K562 treated with DMSO at 1 percent for 24 hours (cell line): ENCODE results near the gene HDGF. TPM values are rescaled to one million over a fixed set of nuclear protein-coding genes. Genes with fewer than 3 reads are reported as not detected.

Experiments
- total RNA-seq: library from RNA; unstranded; fragments of 300-600 nt; gene quantifications from 2 replicates; pipeline ENCODE4 v1.2.3, GENCODE V29; 2022; ENCODE audit warnings: low read depth; ENCODE audit not compliant: insufficient read depth

The HDGF gene
- total RNA-seq, result 155 and 157 TPM in 2 replicates

DNA sequence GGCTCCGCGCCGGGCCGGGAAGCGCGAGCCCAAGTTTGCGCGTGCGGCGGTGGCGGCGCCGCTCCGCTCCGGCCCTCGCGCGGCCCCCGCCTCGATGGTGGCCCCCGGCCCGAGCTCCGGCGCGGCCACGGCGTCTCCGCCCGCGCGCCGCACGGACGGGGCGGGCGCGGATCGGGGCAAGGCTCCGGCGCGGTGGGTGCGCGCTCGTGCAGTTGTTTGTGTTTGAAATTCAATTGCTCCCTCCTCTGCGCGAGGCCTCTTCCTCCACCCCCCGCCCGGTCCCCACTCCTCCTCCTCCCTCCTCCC is at the start of gene HDGF:
Gene HDGF (minus strand): TSS at position 225 of the 306 bp plus-strand sequence. CDS start 246 bp downstream, outside the sequence.

DNA sequence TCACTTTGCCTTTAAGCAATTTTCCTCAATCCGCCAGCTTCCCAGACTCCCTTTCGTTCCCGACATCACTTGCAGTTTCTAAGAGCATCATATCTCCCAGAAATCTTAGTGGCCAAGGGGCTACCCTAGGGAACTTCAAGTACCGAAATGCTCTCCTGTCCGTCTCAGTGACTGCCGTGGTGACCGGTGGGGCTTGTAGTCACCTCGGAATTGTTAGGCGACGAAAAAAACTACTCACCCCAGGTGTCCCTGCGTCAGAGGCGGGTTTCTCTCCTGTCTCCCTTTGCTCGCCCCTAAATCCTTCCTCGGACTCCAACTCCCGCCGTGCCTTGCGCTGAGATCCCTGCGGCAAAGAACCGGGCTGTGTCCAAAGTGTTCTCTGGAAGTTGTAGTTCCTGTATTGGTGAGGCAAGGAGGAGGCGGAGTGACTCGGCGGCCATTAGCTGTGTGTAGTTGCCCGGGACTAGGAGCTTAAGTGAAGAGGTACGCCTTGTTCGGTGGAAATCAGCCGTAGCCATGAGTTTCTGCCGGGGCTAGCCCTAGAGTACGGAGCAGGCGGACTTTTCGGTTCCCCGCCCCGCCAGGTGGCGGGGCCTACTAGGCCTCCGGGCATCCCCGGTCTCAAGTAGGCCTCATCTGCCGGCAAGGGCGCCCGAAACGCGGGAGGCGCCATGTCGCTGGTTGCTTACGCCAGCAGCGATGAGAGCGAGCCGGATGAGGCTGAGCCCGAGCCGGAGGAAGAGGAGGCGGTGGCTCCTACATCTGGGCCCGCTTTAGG is 15.8 kb upstream of the HDGF start, which contains the start of gene PRCC:
Gene PRCC (plus strand): TSS at position 435 of the 778 bp plus-strand sequence. CDS start 237 bp downstream, at position 672.

DNA sequence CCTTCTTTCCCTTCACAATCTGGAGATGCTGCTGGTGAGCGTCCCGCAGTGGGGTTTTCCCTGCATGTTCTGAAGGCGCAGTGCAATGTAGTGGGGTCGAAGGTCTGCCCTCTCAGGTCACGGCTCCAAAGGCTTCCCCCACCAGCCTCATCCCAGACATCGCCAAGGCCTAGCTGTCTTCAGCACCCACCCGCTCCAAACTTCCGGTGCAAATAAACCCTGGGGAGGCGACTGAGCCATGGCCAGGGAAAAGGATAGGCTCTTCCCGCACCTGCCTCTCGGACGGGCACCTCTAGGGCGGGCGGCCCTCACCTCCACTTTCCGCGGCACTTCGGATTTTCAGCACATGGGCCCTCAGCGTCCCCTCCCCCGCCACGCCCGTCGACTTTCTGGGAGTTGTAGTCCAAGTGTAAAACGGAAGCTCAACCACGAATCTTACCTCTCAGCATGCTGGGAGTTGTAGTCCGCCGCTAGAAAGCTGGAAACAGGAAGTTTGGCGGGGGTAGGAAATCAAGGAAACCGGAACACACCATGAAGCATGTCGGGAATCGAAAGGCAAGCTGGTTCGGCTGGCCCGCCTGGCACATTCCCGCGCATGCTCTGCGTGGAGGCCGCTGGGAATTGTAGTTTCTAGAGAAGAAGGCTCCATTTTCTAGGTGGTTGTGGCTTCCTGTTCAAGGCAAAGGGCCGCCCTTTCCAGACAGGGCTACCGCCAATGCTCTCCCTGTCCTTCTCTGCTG is 10.6 kb downstream of the HDGF start, which contains the start of gene MRPL24:
Gene MRPL24 (minus strand): TSS at position 348 of the 740 bp plus-strand sequence. CDS start 2,384 bp downstream, outside the sequence.

DNA sequence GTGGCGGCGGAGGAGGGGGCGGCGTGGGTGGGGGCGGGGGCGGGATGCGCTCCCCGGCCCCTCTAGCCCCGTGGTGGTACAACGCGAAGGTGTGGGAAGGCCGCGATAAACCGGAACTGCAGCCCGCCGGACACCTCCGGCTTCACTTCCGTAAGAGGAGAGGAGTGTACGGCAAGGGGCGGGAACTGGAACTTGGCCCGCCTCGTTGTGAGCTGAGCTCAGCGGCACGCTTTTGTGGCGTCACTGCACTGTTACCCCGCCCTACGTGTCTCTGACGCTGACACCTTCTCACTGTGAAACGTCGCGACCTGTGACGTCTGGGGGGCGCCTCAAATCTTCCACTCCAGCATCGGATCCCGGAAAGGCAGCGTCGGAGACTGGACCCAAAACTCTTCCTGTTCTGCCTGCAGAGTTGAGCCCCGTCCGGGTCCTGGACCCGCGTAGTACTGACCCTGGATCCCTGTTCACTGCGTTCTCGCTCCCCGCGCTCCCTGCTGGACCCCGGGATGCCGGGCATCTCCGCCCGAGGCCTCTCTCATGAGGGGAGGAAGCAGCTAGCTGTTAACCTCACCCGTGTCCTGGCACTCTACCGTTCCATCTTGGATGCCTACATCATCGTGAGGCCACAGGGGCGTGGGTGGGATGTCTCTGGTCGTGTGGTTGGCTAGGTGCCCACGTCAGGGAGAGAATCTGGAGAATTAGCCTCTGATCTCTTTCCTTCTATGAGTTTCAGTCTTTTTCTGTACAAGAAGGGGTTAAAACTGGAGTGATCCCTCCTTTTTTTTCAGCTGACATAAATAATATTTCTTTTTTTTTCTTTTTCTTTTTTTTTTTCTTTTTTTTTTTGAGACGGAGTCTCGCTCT is 22.6 kb downstream of the HDGF start, which contains the start of gene ISG20L2:
Gene ISG20L2 (minus strand): TSS at position 168 of the 864 bp plus-strand sequence. CDS start 1,114 bp downstream, outside the sequence.

DNA sequence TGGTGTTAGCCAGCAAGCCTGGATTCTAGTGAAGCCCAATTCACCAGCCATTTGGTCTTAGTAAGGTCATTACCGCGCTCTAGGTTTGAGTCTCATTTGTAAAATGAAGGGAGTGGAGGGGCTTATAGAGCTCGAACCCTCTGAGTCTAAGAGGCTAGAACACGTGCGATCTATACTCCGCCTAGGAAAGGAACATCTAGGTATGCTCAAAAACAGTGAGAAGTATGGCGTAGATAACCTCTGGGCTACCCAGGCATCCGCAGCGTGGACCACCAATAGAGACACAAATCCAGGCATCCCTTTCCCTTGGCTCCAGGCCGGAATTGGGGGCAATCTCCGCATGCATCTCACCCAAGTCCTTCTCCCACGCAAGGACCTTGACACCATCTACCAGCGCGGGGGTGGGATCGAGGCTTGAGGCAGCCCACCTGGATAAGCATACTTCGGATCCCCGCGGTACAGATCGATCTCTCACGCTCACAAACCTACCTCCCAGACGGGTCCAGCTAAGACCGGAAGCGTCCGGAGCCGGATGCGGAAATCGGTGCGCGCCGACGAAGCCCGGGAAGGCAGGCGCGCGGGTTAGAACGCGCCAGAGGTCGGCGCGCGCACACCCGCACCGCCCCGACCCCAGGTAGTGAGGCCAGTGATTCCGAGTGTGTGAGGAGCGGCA is 23.4 kb downstream of the HDGF start, which contains the start of gene METTL25B:
Gene METTL25B (plus strand): TSS at position 544 of the 673 bp plus-strand sequence. CDS start 636 bp downstream, outside the sequence.

DNA sequence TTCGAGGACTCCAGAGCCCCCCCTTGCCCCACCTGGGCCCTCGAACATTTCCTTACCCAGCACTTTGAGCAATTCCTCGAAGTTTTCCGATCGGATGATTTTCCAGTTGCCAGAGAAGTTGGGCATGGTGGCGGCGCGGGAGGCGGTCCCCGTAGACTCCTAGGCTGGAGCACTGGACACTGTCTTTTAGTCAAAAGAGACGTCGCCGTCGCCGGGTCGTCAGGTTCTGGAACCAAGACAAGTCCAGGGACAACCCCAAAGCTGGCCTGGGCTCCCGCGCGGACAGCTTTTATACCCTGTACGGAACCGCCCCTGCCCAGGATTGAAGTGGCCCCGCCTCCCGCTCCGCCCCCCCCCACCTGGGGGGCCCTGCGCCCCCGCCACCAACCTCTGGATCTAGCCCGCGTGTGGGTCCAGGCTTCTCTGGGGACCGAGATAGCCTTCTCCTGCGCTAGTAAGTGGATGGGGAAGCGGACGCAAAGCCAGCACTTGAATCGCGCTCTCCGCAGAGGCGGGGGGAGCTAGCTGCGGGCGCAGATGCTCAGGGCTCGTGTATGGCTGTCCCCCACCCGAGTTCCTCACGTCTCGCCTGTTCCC is 46.1 kb downstream of the HDGF start, which contains the start of gene CRABP2:
Gene CRABP2 (minus strand): TSS at position 263 of the 597 bp plus-strand sequence. CDS start 137 bp downstream, at position 126.

Other genes starting within 250 kb of the HDGF start
- gene IQGAP3, start 179.1 kb downstream of the HDGF start, total RNA-seq, result 25.8 and 26.3 TPM in 2 replicates
- gene TTC24, start 172.0 kb downstream of the HDGF start, total RNA-seq, result not detected in 2 replicates
- gene NAXE, start 159.9 kb downstream of the HDGF start, total RNA-seq, result 150 and 152 TPM in 2 replicates
- 14.5 and 15.0 TPM in 2 replicates for gene GPATCH4, start 150.2 kb downstream of the HDGF start, total RNA-seq
- gene HAPLN2, start 132.3 kb downstream of the HDGF start, total RNA-seq, result 5.1 and 5.2 TPM in 2 replicates
- 0.31 and 0.39 TPM in 2 replicates for gene BCAN, start 109.6 kb downstream of the HDGF start, total RNA-seq
- gene NES, start 74.3 kb downstream of the HDGF start, total RNA-seq, result 6.8 and 7.7 TPM in 2 replicates
- gene CRABP2, start 46.1 kb downstream of the HDGF start, total RNA-seq, result 2.5 and 4.2 TPM in 2 replicates
- 72.0 and 76.3 TPM in 2 replicates for gene METTL25B, start 23.2 kb downstream of the HDGF start, total RNA-seq
- gene ISG20L2, start 22.9 kb downstream of the HDGF start, total RNA-seq, result 35.3 and 37.3 TPM in 2 replicates
- gene MRPL24, start 10.6 kb downstream of the HDGF start, total RNA-seq, result 21.1 and 32.9 TPM in 2 replicates
- 92.3 and 97.2 TPM in 2 replicates for gene PRCC, start 15.9 kb upstream of the HDGF start, total RNA-seq
- 13.8 and 17.6 TPM in 2 replicates for gene SH2D2A, start 65.2 kb upstream of the HDGF start, total RNA-seq
- gene INSRR, start 107.4 kb upstream of the HDGF start, total RNA-seq, result 0.45 and 0.51 TPM in 2 replicates
- gene NTRK1, start 109.2 kb upstream of the HDGF start, total RNA-seq, result 18.2 and 25.6 TPM in 2 replicates
- 4.9 and 5.1 TPM in 2 replicates for gene PEAR1, start 142.0 kb upstream of the HDGF start, total RNA-seq
- gene LRRC71, start 169.0 kb upstream of the HDGF start, total RNA-seq, result 0.32 and 0.36 TPM in 2 replicates